Caco-2 (cell line): Measurements from ENCODE around the gene HDAC10. TPM values are rescaled to one million over a fixed set of nuclear protein-coding genes. Genes with fewer than 3 reads are reported as not detected.

Source experiments
- BruUV-seq: library from RNA; stranded (reverse); fragments of 400-500 nt; replicated peaks from 2 replicates; lab custom pipeline; 2021; lab: Mats Ljungman, UMichigan
- CTCF ChIA-PET: fragments of 300-600 bp; sonication (Branson Sonifier 250); formaldehyde crosslinking; loops from one replicate; lab custom pipeline; 2022; ENCODE audit warnings: antibody characterized with exemption; lab: Charles Lee
- POLR2A ChIA-PET: fragments of 300-600 bp; sonication (Branson Sonifier 250); formaldehyde crosslinking; loops from one replicate; lab custom pipeline; 2022; ENCODE audit warnings: antibody characterized with exemption; lab: Charles Lee
- DNase-seq, 2 experiments: peaks; one replicate each; pipeline versions ENCODE4 v3.0.0 to v3.0.0-alpha.2; 2020 to 2022
- H3K27me3 ChIP-seq: replicated peaks from 2 replicates; pipeline ENCODE4 v1.6.0; 2011; ENCODE audit warnings: low read length; ENCODE audit not compliant: control insufficient read depth, insufficient read depth
- H3K36me3 ChIP-seq: 2 replicates; pipeline ENCODE4 v1.5.1; 2011; ENCODE audit warnings: low read length; ENCODE audit not compliant: control insufficient read depth, insufficient read depth
- H3K4me1 ChIP-seq: fragments of 250-450 bp; sonication (Bioruptor Pico); 2 replicates; pipeline ENCODE4 v1.5.1; 2020; ENCODE audit warnings: mild to moderate bottlenecking
- H3K4me3 ChIP-seq: 2 replicates; pipeline ENCODE4 v1.5.1; 2011; ENCODE audit warnings: low read depth, mild to moderate bottlenecking, control low read depth, low read length
- H3K9me3 ChIP-seq: fragments of 250-450 bp; sonication (Bioruptor Pico); 2 replicates; pipeline ENCODE4 v1.5.1; 2020; ENCODE audit warnings: mild to moderate bottlenecking, moderate library complexity
- H3K27ac Mint-ChIP-seq: one replicate; pipeline ENCODE4 v1.8.0; 2022; ENCODE audit warnings: mixed read lengths; ENCODE audit not compliant: unreplicated experiment
- H3K27me3 Mint-ChIP-seq: one replicate; pipeline ENCODE4 v1.8.0; 2022; ENCODE audit warnings: mixed read lengths; ENCODE audit not compliant: insufficient read depth, unreplicated experiment
- H3K36me3 Mint-ChIP-seq: one replicate; pipeline ENCODE4 v1.8.0; 2022; ENCODE audit warnings: mild to moderate bottlenecking, mixed read lengths; ENCODE audit not compliant: insufficient read depth, unreplicated experiment
- H3K4me1 Mint-ChIP-seq: one replicate; pipeline ENCODE4 v1.8.0; 2022; ENCODE audit warnings: low read depth, mixed read lengths; ENCODE audit not compliant: unreplicated experiment
- H3K4me3 Mint-ChIP-seq: one replicate; pipeline ENCODE4 v1.8.0; 2022; ENCODE audit warnings: mild to moderate bottlenecking, moderate library complexity, mixed read lengths; ENCODE audit not compliant: unreplicated experiment
- H3K9me3 Mint-ChIP-seq: one replicate; pipeline ENCODE4 v1.8.0; 2022; ENCODE audit warnings: mixed read lengths; ENCODE audit not compliant: unreplicated experiment
- intact Hi-C: fragments of 100-400 bp; cut with micrococcal nuclease; formaldehyde crosslinking; loops from one replicate; pipeline ENCODE4 v1.10.0; 2022; ENCODE audit not compliant: unreplicated experiment
- total RNA-seq: library from RNA; stranded (reverse); gene quantifications from 2 replicates; pipeline ENCODE4 v1.2.3, GENCODE V29; 2022
- TF ChIP-seq, protein P1 (sequence below), 2 experiments: fragments of 200-600 bp in 1 of 2; IDR thresholded peaks; 1 replicate in 1 of 2; 2 replicates in 1 of 2; pipeline versions ENCODE4 v1.5.1 to v1.8.0; 2011 to 2022; ENCODE audit warnings: antibody characterized with exemption in 1 of 2, control low read depth in 1 of 2, inconsistent platforms in 1 of 2, low read depth in 1 of 2, low read length in 1 of 2, mild to moderate bottlenecking in 1 of 2, moderate library complexity in 1 of 2; ENCODE audit not compliant: insufficient read depth in 1 of 2, severe bottlenecking in 1 of 2, unreplicated experiment in 1 of 2

HDAC10 gene
- total RNA-seq, 1 experiment from 2014 or later = 63.5 TPM

GRCh38 chr22:50199251-50199721 is 51.8 kb downstream of the HDAC10 start:
- no peaks in the 10 kb centered on the region for H3K27me3 ChIP-seq
- no TSS peak for BruUV-seq
- no peaks in the 10 kb centered on the region for H3K9me3 Mint-ChIP-seq
- no peaks in the 10 kb centered on the region for H3K9me3 ChIP-seq
- TF ChIP-seq, protein P1, sequence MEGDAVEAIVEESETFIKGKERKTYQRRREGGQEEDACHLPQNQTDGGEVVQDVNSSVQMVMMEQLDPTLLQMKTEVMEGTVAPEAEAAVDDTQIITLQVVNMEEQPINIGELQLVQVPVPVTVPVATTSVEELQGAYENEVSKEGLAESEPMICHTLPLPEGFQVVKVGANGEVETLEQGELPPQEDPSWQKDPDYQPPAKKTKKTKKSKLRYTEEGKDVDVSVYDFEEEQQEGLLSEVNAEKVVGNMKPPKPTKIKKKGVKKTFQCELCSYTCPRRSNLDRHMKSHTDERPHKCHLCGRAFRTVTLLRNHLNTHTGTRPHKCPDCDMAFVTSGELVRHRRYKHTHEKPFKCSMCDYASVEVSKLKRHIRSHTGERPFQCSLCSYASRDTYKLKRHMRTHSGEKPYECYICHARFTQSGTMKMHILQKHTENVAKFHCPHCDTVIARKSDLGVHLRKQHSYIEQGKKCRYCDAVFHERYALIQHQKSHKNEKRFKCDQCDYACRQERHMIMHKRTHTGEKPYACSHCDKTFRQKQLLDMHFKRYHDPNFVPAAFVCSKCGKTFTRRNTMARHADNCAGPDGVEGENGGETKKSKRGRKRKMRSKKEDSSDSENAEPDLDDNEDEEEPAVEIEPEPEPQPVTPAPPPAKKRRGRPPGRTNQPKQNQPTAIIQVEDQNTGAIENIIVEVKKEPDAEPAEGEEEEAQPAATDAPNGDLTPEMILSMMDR (IDR thresholded peaks at IDR 0.05; ENCODE audit: insufficient read depth in 1 of 2, low read depth in 1 of 2, low read length in 1 of 2, severe bottlenecking in 1 of 2, unreplicated experiment in 1 of 2) = no peak
- no peak overlapping the region for H3K27ac Mint-ChIP-seq
- no peak overlapping the region for H3K4me3 ChIP-seq
- peak overlapping the region; percentile 66 for H3K4me3 Mint-ChIP-seq
- H3K36me3 ChIP-seq = no peaks in the 10 kb centered on the region
- H3K27me3 Mint-ChIP-seq = no peaks in the 10 kb centered on the region
- H3K4me1 Mint-ChIP-seq = peaks cover 6% of the 10 kb centered on the region
- H3K4me1 ChIP-seq = peaks cover 4% of the 10 kb centered on the region
- CTCF ChIA-PET = no interaction called here
- POLR2A ChIA-PET = no interaction called here
- DNase-seq = no peak
- intact Hi-C loops = no loop called here
- peaks cover 10% of the 10 kb centered on the region for H3K36me3 Mint-ChIP-seq

DNA sequence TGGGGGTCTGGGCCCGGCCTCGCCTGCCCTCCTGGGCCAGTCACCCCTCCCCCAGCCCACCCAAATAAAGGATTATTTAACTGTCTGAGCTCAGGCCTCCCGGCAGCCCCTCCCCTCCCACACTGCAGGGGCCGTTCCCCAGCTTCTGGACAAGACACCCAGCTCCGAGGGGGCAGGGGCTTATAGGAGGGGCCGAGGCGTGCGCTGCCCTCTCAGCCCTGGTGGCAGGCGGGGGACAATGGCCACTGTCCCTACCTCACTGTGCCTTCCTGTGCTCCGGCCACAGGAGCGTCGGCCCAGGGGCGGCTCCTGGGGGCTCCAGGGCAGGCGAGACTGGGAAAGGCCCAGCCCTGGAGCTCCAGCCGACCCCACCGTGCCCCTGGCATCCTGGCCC is 52.4 kb downstream of the HDAC10 start:
- no peaks in the 10 kb centered on the region for H3K36me3 ChIP-seq
- no peaks in the 10 kb centered on the region for H3K27me3 Mint-ChIP-seq
- peaks cover 10% of the 10 kb centered on the region for H3K36me3 Mint-ChIP-seq
- TF ChIP-seq, protein P1 (IDR thresholded peaks at IDR 0.05; ENCODE audit: insufficient read depth in 1 of 2, low read depth in 1 of 2, low read length in 1 of 2, severe bottlenecking in 1 of 2, unreplicated experiment in 1 of 2) = no peak
- H3K4me3 ChIP-seq = no peak overlapping the region
- peaks cover 4% of the 10 kb centered on the region for H3K4me1 ChIP-seq
- no peak overlapping the region for H3K4me3 Mint-ChIP-seq
- ChIA-PET POLR2A (no interaction called here), CTCF (no interaction called here)
- no peak for DNase-seq
- peaks cover 6% of the 10 kb centered on the region for H3K4me1 Mint-ChIP-seq
- H3K9me3 ChIP-seq = no peaks in the 10 kb centered on the region
- BruUV-seq = no TSS peak
- no peaks in the 10 kb centered on the region for H3K27me3 ChIP-seq
- no peaks in the 10 kb centered on the region for H3K9me3 Mint-ChIP-seq
- H3K27ac Mint-ChIP-seq = no peak overlapping the region
- intact Hi-C loops = no loop called here

DNA sequence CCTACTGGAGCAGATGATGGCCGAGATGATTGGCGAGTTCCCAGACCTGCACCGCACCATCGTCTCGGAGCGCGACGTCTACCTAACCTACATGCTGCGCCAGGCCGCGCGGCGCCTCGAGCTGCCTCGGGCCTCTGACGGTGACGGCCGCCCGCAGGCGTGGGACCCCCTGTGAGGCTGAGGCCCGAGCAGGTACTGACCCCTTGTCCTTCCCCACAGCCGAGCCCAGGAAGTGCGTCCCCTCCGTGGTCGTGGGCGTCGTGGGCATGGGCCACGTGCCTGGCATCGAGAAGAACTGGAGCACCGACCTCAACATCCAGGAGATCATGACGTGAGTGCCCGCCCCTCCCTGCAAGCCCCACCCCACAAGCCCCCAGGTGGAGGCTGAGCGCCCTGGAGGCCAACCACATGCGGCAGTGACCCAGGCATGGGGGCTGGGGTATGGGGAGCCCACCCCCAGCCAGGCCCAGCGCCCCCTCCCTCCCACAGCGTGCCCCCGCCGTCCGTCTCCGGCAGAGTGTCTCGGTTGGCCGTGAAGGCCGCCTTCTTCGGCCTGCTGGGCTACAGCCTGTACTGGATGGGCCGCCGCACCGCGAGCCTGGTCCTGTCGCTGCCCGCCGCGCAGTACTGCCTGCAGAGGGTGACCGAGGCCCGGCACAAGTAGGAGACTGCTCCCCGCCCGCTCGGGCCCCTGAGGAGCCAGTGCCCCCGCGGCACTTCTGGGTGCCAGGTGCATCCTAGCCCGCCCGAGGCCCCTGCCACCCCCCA is 53.0 kb downstream of the HDAC10 start:
- H3K4me3 Mint-ChIP-seq = no peak overlapping the region
- no peaks in the 10 kb centered on the region for H3K27me3 ChIP-seq
- no peak overlapping the region for H3K4me3 ChIP-seq
- intact Hi-C loops = no loop called here
- ChIA-PET POLR2A (no interaction called here), CTCF (no interaction called here)
- no peak for DNase-seq
- H3K4me1 Mint-ChIP-seq = peaks cover 6% of the 10 kb centered on the region
- TF ChIP-seq, protein P1 (IDR thresholded peaks at IDR 0.05; ENCODE audit: insufficient read depth in 1 of 2, low read depth in 1 of 2, low read length in 1 of 2, severe bottlenecking in 1 of 2, unreplicated experiment in 1 of 2) = no peak
- H3K9me3 Mint-ChIP-seq = no peaks in the 10 kb centered on the region
- H3K27ac Mint-ChIP-seq = no peak overlapping the region
- BruUV-seq = no TSS peak
- no peaks in the 10 kb centered on the region for H3K27me3 Mint-ChIP-seq
- peaks cover 4% of the 10 kb centered on the region for H3K4me1 ChIP-seq
- H3K36me3 ChIP-seq = no peaks in the 10 kb centered on the region
- H3K36me3 Mint-ChIP-seq = peaks cover 10% of the 10 kb centered on the region
- H3K9me3 ChIP-seq = no peaks in the 10 kb centered on the region
